HepG2 (cell line): ENCODE measurements around the gene UCP2. TPM values are rescaled to one million over a fixed set of nuclear protein-coding genes. Genes with fewer than 3 reads are reported as not detected.

Source experiments
- ATAC-seq: fragments of 200-7000 bp; cut with Tn5 transposase; 3 replicates; pipeline ENCODE4 v1.9.1; 2020; ENCODE audit warnings: mild to moderate bottlenecking, moderate library complexity
- BruUV-seq: library from RNA; stranded (reverse); fragments of 400-500 nt; replicated peaks from 2 replicates; lab custom pipeline; 2021; lab: Mats Ljungman, UMichigan
- CTCF ChIA-PET: fragments of 300-600 bp; formaldehyde crosslinking; extraction: SDS; loops from one replicate; lab custom pipeline; 2021; ENCODE audit warnings: low total read pairs, inconsistent platforms, low intra/inter-chr PET ratio; lab: Yijun Ruan, JAX
- POLR2A ChIA-PET: fragments of 350-600 bp; sonication (Branson Sonifier 250); formaldehyde crosslinking; loops from one replicate; lab custom pipeline; 2020; ENCODE audit warnings: antibody characterized with exemption, inconsistent platforms; lab: Yijun Ruan, JAX
- DNase-seq: peaks from one replicate; pipeline ENCODE4 v3.0.0-alpha.2; 2015; ENCODE audit warnings: low spot score
- FAIRE-seq: peaks from 3 replicates; lab custom pipeline; 2011; peaks lifted over from hg19 to GRCh38; lab: Jason Lieb, UNC
- H2AFZ ChIP-seq: one replicate; pipeline ENCODE4 v1.6.1; 2011; ENCODE audit warnings: low read length, inconsistent platforms
- H3K27ac ChIP-seq: fragments of 300-600 bp; 3 replicates; pipeline ENCODE4 v1.8.0; 2011; ENCODE audit warnings: mixed run types, mild to moderate bottlenecking, mixed read lengths, low read length, inconsistent platforms; ENCODE audit not compliant: insufficient read depth; ENCODE audit errors: extremely low read length
- H3K27me3 ChIP-seq, 2 experiments: fragments of 200-600 bp in 1 of 2; 2 replicates in 1 of 2; 3 replicates in 1 of 2; pipeline versions ENCODE4 v1.6.0 to v1.8.0; 2011; ENCODE audit warnings: low read length in 2 of 2, mild to moderate bottlenecking in 2 of 2, moderate library complexity in 2 of 2, inconsistent platforms in 1 of 2; ENCODE audit not compliant: insufficient read depth in 2 of 2, control insufficient read depth in 1 of 2
- H3K36me3 ChIP-seq, 2 experiments: fragments of 200-600 bp in 1 of 2; replicated peaks in 1 of 2; 2 replicates in 1 of 2; 3 replicates in 1 of 2; pipeline versions ENCODE4 v1.5.1 to v1.8.0; 2011; ENCODE audit warnings: low read length in 2 of 2, inconsistent platforms in 1 of 2; ENCODE audit not compliant: insufficient read depth in 2 of 2, control insufficient read depth in 1 of 2
- H3K4me1 ChIP-seq: 2 replicates; pipeline ENCODE4 v1.5.1; 2012; ENCODE audit warnings: low read length, inconsistent platforms; ENCODE audit not compliant: insufficient read depth
- H3K4me2 ChIP-seq: 2 replicates; pipeline ENCODE4 v1.6.0; 2011; ENCODE audit warnings: low read depth, low read length, inconsistent platforms
- H3K4me3 ChIP-seq, 3 experiments: fragments of 200-600 bp in 1 of 3; sonication (generic), shearing (Covaris generic) in 1 of 3; replicated peaks in 1 of 3; 2 replicates each; pipeline ENCODE4 v1.5.1; 2011 to 2016; ENCODE audit warnings: low read length in 3 of 3, inconsistent platforms in 2 of 3, low read depth in 2 of 3, mild to moderate bottlenecking in 2 of 3, control low read depth in 1 of 3, mixed read lengths in 1 of 3; ENCODE audit not compliant: insufficient read depth in 1 of 3
- H3K79me2 ChIP-seq: one replicate; pipeline ENCODE4 v1.6.1; 2011; ENCODE audit warnings: low read length, inconsistent platforms; ENCODE audit not compliant: insufficient read depth
- H3K9ac ChIP-seq: 2 replicates; pipeline ENCODE4 v1.6.0; 2011; ENCODE audit warnings: mild to moderate bottlenecking, low read depth, low read length, inconsistent platforms; ENCODE audit not compliant: insufficient read depth
- H3K9me3 ChIP-seq: 2 replicates; pipeline ENCODE4 v1.5.1; 2012; ENCODE audit warnings: mild to moderate bottlenecking, low read length
- H4K20me1 ChIP-seq: 2 replicates; pipeline ENCODE4 v1.6.0; 2011; ENCODE audit warnings: inconsistent platforms, mild to moderate bottlenecking, low read length, moderate library complexity; ENCODE audit not compliant: insufficient read depth
- DRAP1 ChIP-seq: IDR thresholded peaks from 2 replicates; pipeline ENCODE4 v1.6.1; 2016; ENCODE audit warnings: missing genetic modification reagents, missing compliant biosample characterization
- ERF ChIP-seq: IDR thresholded peaks from 2 replicates; pipeline ENCODE4 v1.6.1; 2018; ENCODE audit warnings: missing biosample characterization, missing genetic modification reagents
- GATA4 ChIP-seq: sonication (generic); IDR thresholded peaks from 2 replicates; pipeline ENCODE4 v1.6.1; 2016; ENCODE audit warnings: antibody characterized with exemption, low read depth, borderline replicate concordance
- JARID2 ChIP-seq: sonication (generic); formaldehyde crosslinking; IDR thresholded peaks from 2 replicates; pipeline ENCODE4 v1.8.1; 2023; ENCODE audit warnings: missing genetic modification reagents, inconsistent platforms; ENCODE audit not compliant: insufficient replicate concordance
- NR0B2 ChIP-seq: sonication (generic); formaldehyde crosslinking; IDR thresholded peaks from 2 replicates; pipeline ENCODE4 v1.4.0; 2020; ENCODE audit warnings: mild to moderate bottlenecking, missing genetic modification reagents
- NR2F1 ChIP-seq, 2 experiments: fragments of 450-650 bp in 1 of 2; formaldehyde crosslinking in 1 of 2; IDR thresholded peaks; 2 replicates each; pipeline versions ENCODE4 v1.5.0 to v1.6.1; 2016 to 2020; ENCODE audit warnings: mild to moderate bottlenecking in 1 of 2, missing compliant biosample characterization in 1 of 2, missing genetic modification reagents in 1 of 2, moderate library complexity in 1 of 2
- PBX3 ChIP-seq: sonication (generic); formaldehyde crosslinking; IDR thresholded peaks from 2 replicates; pipeline ENCODE4 v1.8.1; 2023; ENCODE audit warnings: missing genetic modification reagents, inconsistent platforms, borderline replicate concordance
- RAD51 ChIP-seq: fragments of 450-650 bp; IDR thresholded peaks from 2 replicates; pipeline ENCODE4 v1.6.1; 2016; ENCODE audit warnings: borderline replicate concordance
- SUZ12 ChIP-seq: fragments of 150-350 bp; IDR thresholded peaks from 2 replicates; pipeline ENCODE4 v1.6.1; 2014; ENCODE audit warnings: low read depth, low read length
- TCF7L2 ChIP-seq: IDR thresholded peaks from 2 replicates; pipeline ENCODE4 v1.6.1; 2011; ENCODE audit warnings: mild to moderate bottlenecking, low read depth, low read length, moderate library complexity
- YY1 ChIP-seq: IDR thresholded peaks from 2 replicates; pipeline ENCODE4 v1.6.1; 2011; ENCODE audit warnings: low read length, low read depth, moderate library complexity, mild to moderate bottlenecking; ENCODE audit not compliant: insufficient read depth, insufficient replicate concordance
- ZFP41 ChIP-seq: sonication (generic); formaldehyde crosslinking; IDR thresholded peaks from 2 replicates; pipeline ENCODE4 v1.4.0; 2020; ENCODE audit warnings: mild to moderate bottlenecking, missing genetic modification reagents, borderline replicate concordance
- ZFP91 ChIP-seq: sonication (generic); formaldehyde crosslinking; IDR thresholded peaks from 2 replicates; pipeline ENCODE4 v1.9.0; 2022; ENCODE audit warnings: missing genetic modification reagents, mild to moderate bottlenecking, borderline replicate concordance
- ZNF446 ChIP-seq: sonication (generic); formaldehyde crosslinking; IDR thresholded peaks from 2 replicates; pipeline ENCODE4 v1.5.0; 2020; ENCODE audit warnings: mild to moderate bottlenecking, missing genetic modification reagents
- ZNF572 ChIP-seq: sonication (generic); formaldehyde crosslinking; IDR thresholded peaks from 2 replicates; pipeline ENCODE4 v1.5.1; 2020; ENCODE audit warnings: mild to moderate bottlenecking, missing genetic modification reagents
- ZNF607 ChIP-seq: sonication (generic); formaldehyde crosslinking; IDR thresholded peaks from 2 replicates; pipeline ENCODE4 v1.5.1; 2020; ENCODE audit warnings: missing genetic modification reagents, mild to moderate bottlenecking, borderline replicate concordance
- ZNF660 ChIP-seq: sonication (generic); formaldehyde crosslinking; IDR thresholded peaks from 2 replicates; pipeline ENCODE4 v1.5.1; 2020; ENCODE audit warnings: mild to moderate bottlenecking, low read depth, missing genetic modification reagents, borderline replicate concordance
- WGBS: methylation state at CpG from one replicate; pipeline ENCODE4 v1.1.6; 2017; ENCODE audit warnings: low lambda C conversion rate; 5-methylcytosine and 5-hydroxymethylcytosine counted together
- in situ Hi-C: cut with HindIII; loops from 2 replicates; pipeline ENCODE4 v1.10.0; 2017; ENCODE audit warnings: low pct_unique_long_range_greater_than_20kb; ENCODE audit not compliant: extremely low pct_ligation_motif_present
- intact Hi-C: fragments of 100-400 bp; cut with micrococcal nuclease; formaldehyde crosslinking; loops from one replicate; pipeline ENCODE4 v1.10.0; 2022; ENCODE audit not compliant: unreplicated experiment
- polyA plus RNA-seq, 8 experiments: library from polyadenylated mRNA; depleted of rRNA in 3 of 8; stranded (reverse) in 7 of 8; unstranded in 1 of 8; fragments of >200 nt; fragmentation: Illumina TruSeq in 4 of 8; extraction: Trizol in 4 of 8; gene quantifications; 2 replicates each; pipeline versions ENCODE4 v1.2.1 to v1.2.3, GENCODE V29; 2011 to 2016; ENCODE audit warnings: low read depth in 4 of 8, missing spikeins in 1 of 8, mixed read lengths in 1 of 8; ENCODE audit not compliant: insufficient read depth in 1 of 8
- total RNA-seq, 5 experiments: library from RNA; depleted of rRNA; stranded (reverse); fragments of >200 nt; fragmentation: Illumina TruSeq; extraction: Trizol; gene quantifications; 2 replicates each; pipeline ENCODE4 v1.2.3, GENCODE V29; 2016; ENCODE audit warnings: low read depth in 1 of 5

The UCP2 gene
- total and polyA plus RNA-seq, 2 of the 13 experiments (the other 11 are each of a cell fraction or from before 2014, with no cell fraction given) = 2.7 to 3.2 TPM

GRCh38 chr11:73944085-73944484 is 38.6 kb downstream of the UCP2 start (continued):
- TF ChIP-seq PBX3 (no peak), ZNF607 (CRISPR knock-in tag) (no peak), ERF (no peak), YY1 (no peak)

GRCh38 chr11:73942010-73942409 is 40.6 kb downstream of the UCP2 start:
- in situ Hi-C loops (no loop called here), intact Hi-C loops (no loop called here)
- WGBS = 92% methylated on average over 1 of the region's 1 CpG
- no peak overlapping the region for H3K27ac ChIP-seq
- H3K27me3 ChIP-seq = no peaks in the 10 kb centered on the region
- no peak overlapping the region for H3K4me3 ChIP-seq
- H3K36me3 ChIP-seq = no peaks in the 10 kb centered on the region
- H3K4me2 ChIP-seq = no peak overlapping the region
- no peak for FAIRE-seq
- ChIA-PET POLR2A (no interaction called here), CTCF (no interaction called here)
- no peaks in the 10 kb centered on the region for H3K9me3 ChIP-seq
- H3K9ac ChIP-seq = no peak overlapping the region
- BruUV-seq = no TSS peak
- H2AFZ ChIP-seq = no peak overlapping the region
- DNase-seq = no peak
- H4K20me1 ChIP-seq = no peaks in the 10 kb centered on the region
- ATAC-seq = no peak
- TF ChIP-seq NR2F1 (CRISPR knock-in tag; IDR thresholded peaks at IDR 0.05) (no peak), ZFP91 (no peak), NR0B2 (CRISPR knock-in tag) (no peak), GATA4 (no peak), SUZ12 (no peak), JARID2 (CRISPR knock-in tag) (no peak), ZNF572 (CRISPR knock-in tag) (no peak), DRAP1 (CRISPR knock-in tag) (no peak), RAD51 (no peak), ZFP41 (CRISPR knock-in tag) (no peak), ZNF446 (CRISPR knock-in tag) (no peak), TCF7L2 (no peak), ZNF660 (CRISPR knock-in tag) (no peak)
- TF ChIP-seq, all 625 proteins: peak for 0
- peaks cover 8% of the 10 kb centered on the region; the same call in 1 of the 2 replicates for H3K4me1 ChIP-seq
- no peaks in the 10 kb centered on the region for H3K79me2 ChIP-seq
